Activated T-helper 2 cell treated with anti-CD3 and anti-CD28 coated beads, Interferon-gamma antibody, Interleukin-2, Interleukin-4, amounts not matched to agents 10 μg/mL and 5 μg/mL and 100 μg/mL, durations not matched to agents 14 hours and 24 hours and 36 hours (primary cell): Measurements from ENCODE around the gene ARHGAP12. TPM values are rescaled to one million over a fixed set of nuclear protein-coding genes. Genes with fewer than 3 reads are reported as not detected.

Experiments
- DNase-seq: peaks from one replicate; pipeline ENCODE4 v3.0.0; 2021; ENCODE audit warnings: low spot score
- H3K27ac Mint-ChIP-seq: one replicate; pipeline ENCODE4 v1.8.0; 2021; ENCODE audit warnings: mixed read lengths
- H3K27me3 Mint-ChIP-seq: one replicate; pipeline ENCODE4 v1.8.0; 2021; ENCODE audit warnings: low read depth, mixed read lengths
- H3K36me3 Mint-ChIP-seq: one replicate; pipeline ENCODE4 v1.8.0; 2021; ENCODE audit warnings: low read depth, mixed read lengths
- H3K4me1 Mint-ChIP-seq: one replicate; pipeline ENCODE4 v1.8.0; 2021; ENCODE audit warnings: low read depth, mixed read lengths
- H3K4me3 Mint-ChIP-seq: one replicate; pipeline ENCODE4 v1.8.0; 2021; ENCODE audit warnings: low read depth, mild to moderate bottlenecking, moderate library complexity, mixed read lengths
- H3K9me3 Mint-ChIP-seq: one replicate; pipeline ENCODE4 v1.8.0; 2021; ENCODE audit warnings: mixed read lengths
- intact Hi-C: fragments of 100-400 bp; cut with micrococcal nuclease; formaldehyde crosslinking; loops from one replicate; pipeline ENCODE4 v1.15.1; 2023
- total RNA-seq: library from RNA; stranded (reverse); gene quantifications from 2 replicates; pipeline ENCODE4 v1.2.3, GENCODE V29; 2022

The ARHGAP12 gene
- total RNA-seq, 1 donor from 2014 or later: 2.7 TPM

GRCh38 chr10:31808258-31809218 lies 120.1 kb downstream of the ARHGAP12 start:
- Mint-ChIP-seq H3K4me3 (peak overlapping the region; percentile 76), H3K9me3 (no peaks in the 10 kb centered on the region), H3K4me1 (peaks cover 7% of the 10 kb centered on the region), H3K27me3 (no peaks in the 10 kb centered on the region), H3K36me3 (peaks cover 6% of the 10 kb centered on the region), H3K27ac (peak overlapping the region; percentile 84)
- intact Hi-C loops: loop anchor here (1.0 to 5.0 kb wide), 3 partner anchors 726 to 1081 kb away; no protein-coding TSS in a partner anchor
- peak; percentile 11 for DNase-seq

- Mint-ChIP-seq H3K36me3 (peaks cover 6% of the 10 kb centered on the region), H3K27ac (no peak overlapping the region), H3K4me1 (peaks cover 7% of the 10 kb centered on the region), H3K27me3 (no peaks in the 10 kb centered on the region), H3K4me3 (no peak overlapping the region), H3K9me3 (no peaks in the 10 kb centered on the region)
- intact Hi-C loops: no loop called here
- no peak for DNase-seq
These were observed 124.2 kb downstream of the ARHGAP12 start for GRCh38 chr10:31804352-31804810.

GRCh38 chr10:31803606-31804351 lies 124.9 kb downstream of the ARHGAP12 start:
- Mint-ChIP-seq H3K9me3 (no peaks in the 10 kb centered on the region), H3K4me3 (no peak overlapping the region), H3K27ac (no peak overlapping the region), H3K27me3 (no peaks in the 10 kb centered on the region), H3K4me1 (peaks cover 7% of the 10 kb centered on the region), H3K36me3 (peaks cover 6% of the 10 kb centered on the region)
- DNase-seq: no peak
- intact Hi-C loops: no loop called here

- intact Hi-C loops: no loop called here
- no peaks in the 10 kb centered on the region for H3K9me3 Mint-ChIP-seq
- no peaks in the 10 kb centered on the region for H3K4me1 Mint-ChIP-seq
- peaks cover 8% of the 10 kb centered on the region for H3K27me3 Mint-ChIP-seq
- H3K27ac Mint-ChIP-seq: no peak overlapping the region
- H3K4me3 Mint-ChIP-seq: no peak overlapping the region
- DNase-seq: no peak
- no peaks in the 10 kb centered on the region for H3K36me3 Mint-ChIP-seq
These were observed 129.4 kb downstream of the ARHGAP12 start for GRCh38 chr10:31799181-31799580.

GRCh38 chr10:31792745-31793144 lies 135.9 kb downstream of the ARHGAP12 start:
- Mint-ChIP-seq H3K4me3 (no peak overlapping the region), H3K27ac (no peak overlapping the region), H3K4me1 (peaks cover 5% of the 10 kb centered on the region), H3K27me3 (peaks cover 10% of the 10 kb centered on the region), H3K36me3 (no peaks in the 10 kb centered on the region), H3K9me3 (no peaks in the 10 kb centered on the region)
- no peak for DNase-seq
- intact Hi-C loops: no loop called here

GRCh38 chr10:31789555-31789954 lies 139.1 kb downstream of the ARHGAP12 start:
- DNase-seq: no peak
- Mint-ChIP-seq H3K9me3 (no peaks in the 10 kb centered on the region), H3K27me3 (peaks cover 3% of the 10 kb centered on the region), H3K27ac (no peak overlapping the region), H3K4me3 (no peak overlapping the region), H3K36me3 (no peaks in the 10 kb centered on the region), H3K4me1 (peaks cover 5% of the 10 kb centered on the region)
- intact Hi-C loops: no loop called here

- H3K4me3 Mint-ChIP-seq: no peak overlapping the region
These were observed 145.9 kb downstream of the ARHGAP12 start for GRCh38 chr10:31782701-31783100.

GRCh38 chr10:31780717-31781116 lies 147.9 kb downstream of the ARHGAP12 start:
- Mint-ChIP-seq H3K27ac (no peak overlapping the region), H3K27me3 (peaks cover 7% of the 10 kb centered on the region), H3K4me3 (no peak overlapping the region), H3K9me3 (no peaks in the 10 kb centered on the region), H3K36me3 (no peaks in the 10 kb centered on the region), H3K4me1 (no peaks in the 10 kb centered on the region)
- DNase-seq: no peak
- intact Hi-C loops: no loop called here

More at GRCh38 chr10:31782701-31783100, 145.9 kb downstream of the ARHGAP12 start:
- H3K4me1 Mint-ChIP-seq: no peaks in the 10 kb centered on the region
- H3K27ac Mint-ChIP-seq: no peak overlapping the region
- intact Hi-C loops: no loop called here
- no peaks in the 10 kb centered on the region for H3K9me3 Mint-ChIP-seq
- peaks cover 7% of the 10 kb centered on the region for H3K27me3 Mint-ChIP-seq
- no peaks in the 10 kb centered on the region for H3K36me3 Mint-ChIP-seq
- DNase-seq: no peak

GRCh38 chr10:31778627-31779026 lies 150.0 kb downstream of the ARHGAP12 start:
- Mint-ChIP-seq H3K4me1 (no peaks in the 10 kb centered on the region), H3K36me3 (no peaks in the 10 kb centered on the region), H3K27ac (no peak overlapping the region), H3K4me3 (no peak overlapping the region), H3K9me3 (no peaks in the 10 kb centered on the region), H3K27me3 (peaks cover 7% of the 10 kb centered on the region)
- no peak for DNase-seq
- intact Hi-C loops: no loop called here

GRCh38 chr10:31776159-31776558 lies 152.5 kb downstream of the ARHGAP12 start:
- Mint-ChIP-seq H3K9me3 (no peaks in the 10 kb centered on the region), H3K4me3 (no peak overlapping the region), H3K4me1 (no peaks in the 10 kb centered on the region), H3K27ac (no peak overlapping the region), H3K36me3 (no peaks in the 10 kb centered on the region), H3K27me3 (no peaks in the 10 kb centered on the region)
- intact Hi-C loops: no loop called here
- no peak for DNase-seq

GRCh38 chr10:31774928-31775650 lies 153.5 kb downstream of the ARHGAP12 start:
- no peaks in the 10 kb centered on the region for H3K27me3 Mint-ChIP-seq
- H3K9me3 Mint-ChIP-seq: no peaks in the 10 kb centered on the region
- H3K4me1 Mint-ChIP-seq: no peaks in the 10 kb centered on the region

GRCh38 chr10:31774299-31774900 lies 154.2 kb downstream of the ARHGAP12 start:
- Mint-ChIP-seq H3K27me3 (no peaks in the 10 kb centered on the region), H3K9me3 (no peaks in the 10 kb centered on the region), H3K4me1 (no peaks in the 10 kb centered on the region), H3K27ac (no peak overlapping the region), H3K4me3 (no peak overlapping the region), H3K36me3 (no peaks in the 10 kb centered on the region)
- intact Hi-C loops: no loop called here
- DNase-seq: no peak

More at GRCh38 chr10:31774928-31775650, 153.5 kb downstream of the ARHGAP12 start:
- no peak for DNase-seq
- Mint-ChIP-seq H3K27ac (no peak overlapping the region), H3K36me3 (no peaks in the 10 kb centered on the region), H3K4me3 (no peak overlapping the region)
- intact Hi-C loops: no loop called here
